Activated CD8-positive, alpha-beta memory T cell treated with anti-CD3 and anti-CD28 coated beads, Interleukin-2, amount 50 U/mL, for 24 hours (primary cell): ENCODE data around the gene KCNMB1.

Experiments used
- DNase-seq: peaks from one replicate; pipeline ENCODE4 v3.0.0-alpha.2; 2020; ENCODE audit errors: extremely low read depth

KCNMB1 gene

DNA sequence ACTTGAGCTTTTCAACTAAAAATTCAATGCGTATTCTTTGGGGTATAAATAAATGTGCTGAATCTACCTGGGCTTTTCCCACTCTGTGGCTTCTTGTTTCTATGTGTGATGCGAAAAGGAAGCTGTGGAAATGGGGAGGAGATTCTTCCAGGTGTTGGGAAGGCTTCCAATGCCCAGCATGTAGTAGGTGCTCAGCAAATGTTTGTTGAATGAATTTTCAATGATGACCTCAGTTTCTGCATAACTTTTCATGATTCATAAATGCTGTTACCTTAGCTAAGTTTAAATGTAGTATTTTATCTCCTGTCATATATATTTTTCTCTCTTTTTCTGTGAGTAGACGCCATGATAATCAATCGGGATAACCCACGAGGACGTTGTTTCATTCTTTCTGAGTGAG lies 25.6 kb upstream of the KCNMB1 start:
- DNase-seq, result no peak

GRCh38 chr5:170413897-170414296 lies 24.7 kb upstream of the KCNMB1 start:
- DNase-seq, result no peak

GRCh38 chr5:170411100-170411499 lies 21.9 kb upstream of the KCNMB1 start:
- DNase-seq, result no peak

DNA sequence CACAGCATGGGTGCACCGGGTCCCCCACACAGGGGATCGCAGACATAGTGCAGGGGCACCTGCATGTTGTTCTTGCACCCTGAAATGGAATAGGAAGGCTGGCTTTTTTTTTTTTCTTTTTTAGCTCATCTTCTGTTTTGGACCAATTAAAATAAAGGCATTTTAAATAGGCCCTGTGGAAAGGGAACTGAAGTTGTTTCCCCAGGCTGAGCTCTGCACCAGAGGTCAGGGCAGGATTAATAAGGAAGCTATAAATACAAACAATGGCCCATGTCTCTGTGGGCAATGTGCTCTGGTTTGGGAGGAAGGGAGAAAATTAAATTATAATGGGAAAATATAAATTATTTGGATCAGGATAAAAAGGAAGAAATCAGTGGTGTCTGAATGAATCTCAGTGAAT lies 21.2 kb upstream of the KCNMB1 start:
- DNase-seq, result no peak

DNA sequence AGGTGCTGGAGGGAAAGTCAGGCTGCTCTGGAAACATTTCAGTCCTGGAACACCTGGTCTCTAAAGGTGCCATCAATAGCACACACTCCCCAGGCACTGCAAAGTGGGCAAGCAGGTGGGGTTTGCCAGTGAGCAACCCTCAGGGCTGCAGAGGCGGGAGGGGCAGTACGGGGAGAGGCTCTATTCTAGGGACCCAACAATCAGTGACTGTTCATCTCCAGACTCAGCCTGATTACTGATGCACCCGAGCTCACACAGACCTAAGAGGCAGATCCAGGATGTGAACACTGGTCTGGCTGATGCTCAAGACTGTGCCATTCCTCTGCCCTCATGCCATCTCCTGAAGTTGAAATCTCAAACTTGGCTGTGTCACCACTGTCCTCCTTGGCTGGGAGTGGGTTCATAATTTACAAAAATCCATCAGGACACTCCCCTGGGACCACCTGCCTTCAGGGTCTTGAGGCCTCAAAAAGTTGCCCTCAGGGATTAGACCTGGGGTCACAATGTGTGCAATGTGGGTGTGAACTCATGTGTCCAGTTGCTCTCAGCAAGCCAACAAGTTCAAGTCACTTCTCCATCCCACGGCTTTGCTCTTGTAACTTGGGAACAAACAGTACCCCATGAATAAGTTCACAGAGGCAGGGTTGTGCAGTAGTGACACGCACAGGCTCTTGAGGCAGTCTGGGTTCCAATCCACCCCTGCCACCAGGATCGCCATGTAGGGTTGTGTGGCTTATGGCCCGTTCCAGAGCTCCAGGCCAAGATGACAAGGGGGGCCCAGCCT lies 19.9 kb upstream of the KCNMB1 start:
- no peak for DNase-seq

- no peak for DNase-seq
These were observed 19.1 kb upstream of the KCNMB1 start for GRCh38 chr5:170408226-170408625.

- no peak for DNase-seq
These were observed 17.9 kb upstream of the KCNMB1 start for GRCh38 chr5:170407062-170407461.

DNA sequence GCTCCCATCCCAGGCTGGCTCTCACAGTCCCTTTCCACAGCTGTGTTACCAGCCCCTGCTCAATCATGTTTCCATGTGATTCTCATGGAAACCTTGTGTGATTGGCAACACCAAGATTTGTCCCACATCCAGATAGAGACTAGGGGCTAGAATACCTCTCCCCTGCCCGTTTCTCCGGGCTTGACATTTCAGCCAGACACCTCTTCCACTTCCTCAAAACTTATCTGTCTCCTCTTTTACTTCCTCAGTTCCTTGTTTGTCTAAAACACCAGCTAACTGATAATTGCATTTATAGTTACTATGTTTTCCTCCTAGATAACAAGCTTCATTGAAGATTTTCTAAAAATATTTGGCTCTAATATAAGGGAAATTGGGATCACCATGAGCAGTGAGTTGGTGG lies 16.6 kb upstream of the KCNMB1 start:
- no peak for DNase-seq

GRCh38 chr5:170404398-170404797 lies 15.2 kb upstream of the KCNMB1 start:
- DNase-seq, result no peak

DNA sequence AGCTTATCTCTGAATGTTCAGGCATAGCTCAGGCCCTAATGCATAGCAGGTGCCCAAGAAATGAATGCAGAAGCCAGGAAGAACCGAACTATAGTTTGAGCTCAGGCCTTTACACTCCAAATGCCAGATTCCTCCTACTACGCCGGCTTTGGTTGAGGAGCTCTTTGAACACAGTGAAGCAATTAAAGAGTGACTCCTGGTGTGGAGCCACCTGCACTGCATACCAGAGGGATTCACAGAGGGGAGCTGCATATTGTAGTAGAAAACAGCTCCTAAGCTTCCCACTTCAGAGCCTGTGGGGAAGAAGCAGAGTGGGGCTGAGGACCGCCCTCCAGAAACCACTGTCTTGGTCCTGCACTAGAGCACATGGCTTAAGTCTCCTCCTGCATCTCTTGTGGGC lies 14.5 kb upstream of the KCNMB1 start:
- DNase-seq, result no peak

DNA sequence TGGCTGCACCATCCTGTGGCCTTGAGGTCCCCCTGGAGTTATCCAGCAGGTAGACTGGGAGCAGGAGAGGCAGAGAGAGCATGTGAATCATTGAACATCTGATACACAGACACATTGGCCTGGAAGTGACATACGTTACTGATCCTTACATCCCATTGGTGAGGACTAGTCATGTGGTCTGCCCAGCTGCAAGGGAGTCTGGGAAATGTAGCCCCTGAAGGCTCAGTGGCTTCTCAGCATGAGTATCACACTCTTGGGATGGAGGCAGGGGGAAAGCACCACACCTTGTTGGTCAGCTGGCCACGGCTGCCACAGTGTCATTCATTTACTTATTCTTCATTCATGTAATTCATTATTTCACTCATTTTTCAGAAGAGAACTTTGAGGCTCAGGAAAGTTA lies 13.3 kb upstream of the KCNMB1 start:
- no peak for DNase-seq

DNA sequence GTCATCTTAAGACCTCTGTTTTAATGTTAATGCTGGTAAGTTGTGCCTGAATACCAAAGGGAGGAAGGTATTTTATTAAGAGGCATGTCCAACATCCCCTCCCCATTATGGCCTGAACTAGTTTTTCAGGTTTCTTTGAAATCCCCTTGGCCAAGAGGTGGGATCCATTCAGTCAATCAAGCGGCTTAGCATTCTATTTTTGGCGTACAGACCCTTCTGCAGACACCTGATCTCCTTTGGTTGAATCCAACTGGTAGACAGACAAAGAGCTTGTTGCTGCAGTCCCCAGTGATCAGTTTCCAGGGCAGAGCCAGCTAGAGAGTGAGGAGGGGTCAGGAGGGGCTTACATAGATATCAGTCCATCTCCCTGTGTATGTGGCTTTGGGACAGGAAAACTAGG lies 7.9 kb upstream of the KCNMB1 start:
- no peak for DNase-seq

- no peak for DNase-seq
These were observed 4.8 kb upstream of the KCNMB1 start for GRCh38 chr5:170393958-170394357.

DNA sequence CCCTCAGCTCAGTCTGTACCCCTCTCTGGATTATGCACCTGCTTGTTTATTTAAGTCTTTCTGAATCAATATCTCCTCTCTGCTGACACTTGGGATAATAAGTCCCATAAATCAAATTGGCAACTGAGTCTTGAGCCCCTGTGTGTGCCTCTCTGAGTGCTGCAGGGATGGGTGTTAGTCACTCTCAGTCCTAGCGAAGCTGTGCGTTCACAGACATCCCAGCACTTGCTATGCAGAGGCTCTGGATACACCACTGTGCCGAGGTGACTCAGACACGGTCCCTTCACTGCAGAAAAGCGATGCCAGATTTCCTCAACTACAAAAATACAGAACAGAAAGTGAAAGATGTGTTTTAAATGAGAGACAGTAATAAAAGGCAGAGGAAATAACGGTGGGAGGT lies 4.1 kb upstream of the KCNMB1 start:
- no peak for DNase-seq

GRCh38 chr5:170390472-170390871 lies 1.3 kb upstream of the KCNMB1 start:
- no peak for DNase-seq

DNA sequence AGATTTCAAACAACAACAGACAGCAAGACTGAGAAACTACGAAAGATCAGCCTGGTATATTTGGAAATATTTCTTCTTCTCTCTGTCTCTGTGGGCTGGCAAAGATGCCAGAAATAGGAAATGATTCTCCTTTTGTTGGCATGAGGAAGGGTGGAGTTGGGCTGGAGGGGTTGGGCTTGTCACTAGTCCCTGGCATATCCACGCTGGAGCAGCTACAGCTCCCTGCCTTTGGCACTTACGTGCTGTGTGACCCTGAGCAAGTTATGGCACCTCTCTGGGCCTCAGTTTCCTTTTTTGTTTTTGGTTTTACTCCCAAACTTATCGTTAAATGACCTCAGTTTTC lies 354 bp upstream of the KCNMB1 start:
- DNase-seq, result no peak

GRCh38 chr5:170387775-170388639 lies 1.2 kb downstream of the KCNMB1 start:
- DNase-seq, result no peak

- no peak for DNase-seq
These were observed 2.3 kb downstream of the KCNMB1 start for GRCh38 chr5:170386743-170387395.

GRCh38 chr5:170383227-170383626 lies 5.9 kb downstream of the KCNMB1 start:
- DNase-seq, result no peak

DNA sequence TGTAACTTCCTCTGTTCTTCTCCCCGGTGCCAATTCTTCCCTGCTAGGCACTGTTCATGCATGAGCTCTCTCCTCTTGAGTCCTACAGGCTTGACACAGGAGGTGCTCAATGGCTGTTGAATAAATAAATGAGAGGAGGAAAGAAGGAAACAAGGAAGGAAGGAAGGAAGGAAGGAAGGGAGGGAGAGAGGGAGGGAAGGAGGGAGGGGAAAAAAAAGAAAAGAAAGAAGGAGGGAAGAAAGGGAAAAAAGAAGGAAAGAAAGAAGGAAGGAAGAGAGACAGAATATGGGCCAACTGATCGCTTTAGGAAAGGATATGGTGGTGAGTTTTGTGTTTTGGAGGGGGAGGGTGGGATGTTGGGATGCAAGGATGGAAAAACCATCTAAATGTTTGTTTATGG lies 6.4 kb downstream of the KCNMB1 start:
- no peak for DNase-seq

DNA sequence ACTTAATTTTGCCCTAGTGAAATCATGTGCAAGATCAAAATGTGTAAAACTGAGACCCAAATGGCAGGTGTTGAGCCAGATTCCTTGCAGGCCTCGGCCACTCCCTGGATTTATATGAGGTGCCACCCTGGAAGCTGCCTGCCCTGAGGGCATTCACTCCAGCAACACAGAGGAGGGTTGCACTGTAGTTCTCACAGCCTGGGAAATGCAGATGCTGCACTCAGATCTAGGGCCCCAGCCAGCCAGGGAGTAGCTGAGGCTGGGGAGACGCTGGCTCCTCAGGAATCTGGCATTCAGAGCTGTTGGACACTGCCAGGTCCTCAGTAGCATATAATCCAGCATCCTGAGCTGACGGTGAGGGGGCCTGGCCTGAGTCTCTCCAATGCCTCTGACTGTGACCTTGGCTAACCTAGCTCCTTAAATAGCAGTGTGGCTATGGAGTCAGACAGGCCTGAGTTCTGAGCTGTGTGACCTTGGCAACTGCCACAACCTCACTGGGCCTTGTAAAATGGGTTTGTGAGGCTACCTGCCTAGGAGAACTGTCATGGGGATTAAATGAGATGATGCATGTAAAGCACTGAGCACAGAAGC lies 8.7 kb downstream of the KCNMB1 start:
- DNase-seq, result no peak

GRCh38 chr5:170378740-170379139 lies 10.4 kb downstream of the KCNMB1 start:
- DNase-seq, result no peak
